Nucleus accumbens (tissue), 56 donors: Measurements from ENCODE around the gene CPNE6.
"Not testable (repeated sequence)": the region's sequence is repeated elsewhere in the genome, so short reads cannot be mapped to it uniquely, and the experiment has no call there.

ENCODE experiments used
- DNase-seq, 56 donors: peaks; one replicate each; lab custom pipeline; 2025; lab: John Stamatoyannopoulos, UW

The CPNE6 gene

GRCh38 chr14:24071144-24071697, at the start of gene CPNE6:
TSS of gene CPNE6 (plus strand) at chr14:24071562. CDS start at chr14:24072937, 1,375 bp downstream.
- peak in 30 of 56 donors; percentile 12 to 72 (median 44) for DNase-seq

GRCh38 chr14:24024939-24025418, 46.4 kb upstream of the CPNE6 start:
- not testable (repeated sequence) for DNase-seq

GRCh38 chr14:24029687-24030086, 41.7 kb upstream of the CPNE6 start:
- not testable (repeated sequence) for DNase-seq

- DNase-seq = not testable (repeated sequence)
These were observed 40.0 kb upstream of the CPNE6 start for GRCh38 chr14:24031331-24031730.

- DNase-seq = peak in 7 of 56 donors; percentile 10 to 53 (median 29)
These were observed 38.5 kb upstream of the CPNE6 start for GRCh38 chr14:24032727-24033418.

GRCh38 chr14:24035769-24036168, 35.6 kb upstream of the CPNE6 start:
- DNase-seq = not testable (repeated sequence)

GRCh38 chr14:24036169-24036962, 35.0 kb upstream of the CPNE6 start:
- peak in 51 of 56 donors; percentile 29 to 87 (median 73) for DNase-seq

GRCh38 chr14:24036963-24037657, 34.3 kb upstream of the CPNE6 start:
- not testable (repeated sequence) for DNase-seq

GRCh38 chr14:24037658-24038037, 33.7 kb upstream of the CPNE6 start:
- DNase-seq = peak in 2 of 56 donors; percentile 14 to 17

GRCh38 chr14:24038686-24039085, 32.7 kb upstream of the CPNE6 start:
- no peak for DNase-seq

GRCh38 chr14:24040692-24041091, 30.7 kb upstream of the CPNE6 start:
- DNase-seq = no peak

- no peak for DNase-seq
These were observed 28.6 kb upstream of the CPNE6 start for GRCh38 chr14:24042746-24043145.

- not testable (repeated sequence) for DNase-seq
These were observed 22.4 kb upstream of the CPNE6 start for GRCh38 chr14:24049002-24049401.

GRCh38 chr14:24050753-24051152, 20.6 kb upstream of the CPNE6 start:
- not testable (repeated sequence) for DNase-seq

- peak in 26 of 56 donors; percentile 42 to 77 (median 61) for DNase-seq
These were observed 20.1 kb upstream of the CPNE6 start for GRCh38 chr14:24051176-24051788.

- peak in 51 of 56 donors; percentile 22 to 86 (median 66) for DNase-seq
These were observed 19.3 kb upstream of the CPNE6 start, which contains the start of gene CARMIL3 for GRCh38 chr14:24051789-24052655. TSS of gene CARMIL3 (plus strand) at chr14:24052009. CDS start at chr14:24052154, 145 bp downstream.

- DNase-seq = no peak
These were observed 18.5 kb upstream of the CPNE6 start for GRCh38 chr14:24052656-24053547.
